ENCODE measurements around the gene OSTM1. TPM values are rescaled to one million over a fixed set of nuclear protein-coding genes. Genes with fewer than 3 reads are reported as not detected.

OSTM1 gene, protein sequence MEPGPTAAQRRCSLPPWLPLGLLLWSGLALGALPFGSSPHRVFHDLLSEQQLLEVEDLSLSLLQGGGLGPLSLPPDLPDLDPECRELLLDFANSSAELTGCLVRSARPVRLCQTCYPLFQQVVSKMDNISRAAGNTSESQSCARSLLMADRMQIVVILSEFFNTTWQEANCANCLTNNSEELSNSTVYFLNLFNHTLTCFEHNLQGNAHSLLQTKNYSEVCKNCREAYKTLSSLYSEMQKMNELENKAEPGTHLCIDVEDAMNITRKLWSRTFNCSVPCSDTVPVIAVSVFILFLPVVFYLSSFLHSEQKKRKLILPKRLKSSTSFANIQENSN
- polyA plus RNA-seq (2013, experiment 1 of 2; ENCODE audit: insufficient read length): 17.9 TPM
- 15.8 TPM for polyA plus RNA-seq (2013, experiment 2 of 2; ENCODE audit: insufficient read length)

DNA sequence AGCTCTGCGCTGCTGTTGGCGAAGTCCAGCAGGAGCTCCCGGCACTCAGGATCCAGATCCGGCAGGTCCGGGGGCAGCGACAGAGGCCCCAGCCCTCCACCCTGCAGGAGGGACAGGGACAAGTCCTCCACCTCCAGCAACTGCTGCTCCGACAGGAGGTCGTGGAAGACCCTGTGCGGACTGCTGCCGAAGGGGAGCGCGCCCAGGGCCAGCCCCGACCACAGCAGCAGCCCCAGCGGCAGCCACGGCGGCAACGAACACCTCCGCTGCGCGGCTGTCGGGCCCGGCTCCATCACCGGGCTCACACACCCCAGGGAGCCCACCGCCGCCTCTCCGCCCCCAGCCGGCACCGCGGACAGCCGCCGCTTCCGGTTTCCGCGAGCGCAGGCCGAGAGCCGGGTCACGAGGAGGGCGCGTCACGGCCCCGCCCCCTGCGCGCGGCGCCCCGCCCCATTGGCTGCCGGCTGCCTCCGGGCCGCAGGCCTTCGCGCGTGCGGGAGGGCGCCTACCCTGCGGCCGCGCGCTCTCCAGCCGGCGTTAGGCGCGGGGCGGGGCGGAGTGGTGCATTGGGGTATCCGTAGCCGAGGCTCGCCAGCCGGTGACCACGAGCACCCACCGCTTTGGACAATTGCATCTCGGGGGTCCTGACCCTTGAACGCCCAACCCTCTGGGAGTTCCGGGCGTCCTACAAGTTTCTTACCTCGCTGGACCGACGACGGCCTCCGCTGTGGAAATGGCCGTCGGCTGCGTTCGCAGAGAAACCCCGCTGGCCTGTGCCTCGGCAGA, at the start of gene OSTM1:
OSTM1 (minus strand) TSS at position 383 of the 786 bp plus-strand sequence; CDS start at position 293, 90 bp downstream.
- peak; percentile 88 for DNase-seq

DNA sequence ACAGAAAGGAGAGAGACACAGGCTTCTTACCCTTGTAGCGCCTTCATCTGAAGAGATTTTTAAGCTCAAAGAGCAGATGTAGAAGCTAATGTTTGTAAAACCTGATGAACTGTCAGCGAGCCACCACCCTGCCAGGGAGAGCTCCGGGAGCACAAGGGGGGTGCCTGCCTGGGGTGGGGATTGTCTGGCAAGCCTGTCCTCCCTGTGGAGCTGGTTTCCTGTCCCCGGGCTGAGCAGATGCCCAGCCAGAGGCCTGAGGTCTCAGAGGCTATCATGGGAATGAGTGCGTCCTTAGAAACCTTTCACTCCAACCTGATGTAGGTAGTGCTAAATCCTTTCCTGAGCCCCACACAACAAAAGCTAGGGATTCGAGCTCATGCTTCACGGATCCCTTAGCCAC, 49.4 kb upstream of the OSTM1 start:
- no peak for DNase-seq

DNA sequence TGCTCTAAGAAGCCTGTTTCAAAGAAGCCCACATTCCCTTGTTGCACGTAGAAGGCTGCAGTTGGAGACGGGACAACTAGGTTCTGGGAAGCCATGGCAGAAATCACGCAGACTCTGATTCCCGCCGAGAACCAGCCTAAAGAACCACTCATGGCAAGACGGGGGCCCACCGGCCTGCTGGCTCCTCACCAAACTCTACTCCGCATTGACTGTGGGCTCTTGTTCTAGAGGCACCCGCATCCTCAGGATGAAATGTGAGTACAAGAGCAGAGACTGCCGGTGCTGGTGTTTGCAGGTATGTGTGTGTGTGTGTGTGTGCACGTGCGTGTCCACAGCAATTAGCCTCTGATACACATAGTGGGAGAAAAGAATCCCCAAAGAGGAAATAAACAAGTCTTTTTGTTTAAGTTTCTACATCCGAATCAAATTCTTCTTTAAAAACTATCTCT, 49.0 kb upstream of the OSTM1 start:
- DNase-seq: no peak

DNA sequence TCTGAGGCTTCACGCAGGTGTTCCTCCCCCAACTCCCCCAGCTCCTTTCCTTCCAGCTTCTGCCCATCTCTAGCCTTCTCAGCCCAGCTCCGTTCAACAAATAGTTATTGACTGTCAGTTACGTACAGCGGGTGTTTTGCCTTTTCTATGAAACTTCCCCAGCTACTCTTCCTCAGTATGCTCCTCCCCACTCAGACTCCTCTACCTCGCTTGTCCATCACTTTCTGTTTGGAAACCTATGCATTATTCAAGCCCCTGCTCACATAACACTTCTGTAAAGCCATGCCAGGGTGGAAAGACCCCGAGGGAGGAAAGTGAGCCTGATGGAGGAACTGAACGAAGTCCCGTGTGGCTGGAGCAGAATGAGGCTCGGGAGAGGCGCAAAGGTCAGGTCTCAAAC, 47.1 kb upstream of the OSTM1 start:
- no peak for DNase-seq

DNA sequence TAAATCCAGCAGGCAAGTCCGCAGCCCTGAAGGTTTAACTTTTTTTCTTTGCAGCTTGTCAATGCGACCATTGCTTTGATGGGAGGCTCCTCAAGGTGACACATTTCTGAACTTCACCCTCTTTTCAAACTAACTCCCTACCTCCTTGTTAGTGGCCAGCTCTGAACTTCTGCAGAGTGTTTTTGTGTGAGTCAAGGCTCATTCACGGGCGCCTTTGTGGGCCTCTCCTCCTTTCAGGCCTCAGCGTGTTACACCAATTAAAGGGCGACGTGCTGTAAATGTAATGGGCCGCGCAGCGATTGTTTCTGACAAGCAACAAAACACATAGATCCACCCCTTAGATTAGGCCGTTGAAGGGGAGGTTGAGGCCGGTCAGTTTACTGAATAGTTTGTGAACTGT, 45.8 kb upstream of the OSTM1 start:
- no peak for DNase-seq

DNA sequence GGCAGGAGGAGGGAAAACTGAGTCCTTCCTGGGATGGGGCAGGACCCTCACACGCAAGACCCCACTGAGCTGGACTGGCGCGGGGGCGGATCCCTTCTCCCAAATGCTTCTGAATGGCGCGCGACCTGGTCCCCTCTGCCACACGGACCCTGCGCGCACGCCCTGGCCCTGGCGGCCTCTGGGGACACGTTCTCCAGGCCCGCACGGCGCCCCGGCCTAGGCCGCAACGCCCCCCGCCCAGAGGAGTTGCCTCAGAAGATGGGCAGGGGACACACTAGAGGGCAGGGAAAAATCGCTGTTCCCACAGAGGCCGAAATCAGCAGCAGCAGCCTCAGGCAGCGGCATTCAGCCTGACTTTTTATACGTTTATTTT, 45.2 kb upstream of the OSTM1 start:
- no peak for DNase-seq

DNA sequence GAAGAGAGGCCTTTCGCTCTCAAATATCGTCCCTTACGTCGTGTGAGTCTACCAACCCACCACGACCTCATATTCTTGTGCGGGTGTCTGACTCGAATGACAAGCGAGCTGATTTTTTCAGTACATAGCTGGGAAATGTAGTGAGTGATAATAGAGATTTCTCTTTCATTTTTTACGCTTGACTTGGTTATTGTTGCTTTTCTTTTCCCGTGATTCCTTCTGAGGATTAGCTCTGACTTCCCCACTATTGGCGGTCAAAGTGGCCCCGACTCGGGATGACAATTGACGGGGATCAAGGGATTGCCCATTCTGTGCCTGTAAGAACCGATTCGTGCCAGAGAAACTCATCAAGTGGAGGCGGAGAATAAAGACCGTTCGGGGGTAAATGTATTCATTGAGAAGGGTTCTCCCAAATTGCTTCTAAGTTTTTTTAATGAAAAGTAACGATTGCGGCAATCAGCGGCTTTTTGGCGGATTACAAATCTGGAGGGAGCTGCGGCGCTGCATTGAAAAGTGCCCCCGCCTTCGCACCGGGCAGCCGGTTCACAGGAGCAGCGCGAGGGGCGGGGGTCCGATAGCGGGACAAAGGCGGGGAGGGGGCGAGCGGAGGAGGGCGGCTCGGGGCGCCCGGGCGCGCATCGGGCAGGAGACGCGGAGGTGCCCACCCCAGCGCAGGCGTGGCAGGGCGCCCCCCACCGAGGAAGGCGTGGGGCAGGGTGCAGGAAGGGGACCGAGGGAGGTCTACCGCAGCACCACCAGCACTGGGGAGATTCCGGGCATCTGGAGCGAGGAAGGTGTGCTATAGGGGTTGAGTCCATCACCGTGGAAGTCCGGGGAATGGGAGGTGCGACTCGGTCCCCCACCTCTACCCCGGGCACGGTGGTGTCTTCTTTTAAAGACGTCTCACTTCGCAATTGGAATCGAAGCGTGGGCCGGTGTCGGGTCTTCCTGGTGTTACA, 44.5 kb upstream of the OSTM1 start:
- no peak for DNase-seq

DNA sequence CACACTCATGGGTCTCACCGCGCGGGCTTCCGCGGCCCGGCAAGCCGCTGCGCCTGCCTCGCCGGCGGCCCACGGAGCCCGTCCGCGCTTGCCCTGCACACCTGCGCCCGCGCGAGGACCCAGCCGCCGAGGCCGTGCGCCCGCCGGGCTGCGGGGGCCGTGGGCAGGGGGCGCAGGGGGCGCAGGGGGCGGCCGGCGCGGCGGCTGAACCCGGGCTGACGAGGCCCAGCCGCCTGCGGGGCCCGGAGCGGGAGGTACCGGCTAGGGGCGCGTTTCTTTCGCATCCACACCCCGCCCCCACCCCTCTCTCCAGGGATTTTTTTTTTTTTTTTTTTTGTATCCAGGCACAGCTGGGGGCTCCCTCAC, 43.8 kb upstream of the OSTM1 start:
- no peak for DNase-seq

DNA sequence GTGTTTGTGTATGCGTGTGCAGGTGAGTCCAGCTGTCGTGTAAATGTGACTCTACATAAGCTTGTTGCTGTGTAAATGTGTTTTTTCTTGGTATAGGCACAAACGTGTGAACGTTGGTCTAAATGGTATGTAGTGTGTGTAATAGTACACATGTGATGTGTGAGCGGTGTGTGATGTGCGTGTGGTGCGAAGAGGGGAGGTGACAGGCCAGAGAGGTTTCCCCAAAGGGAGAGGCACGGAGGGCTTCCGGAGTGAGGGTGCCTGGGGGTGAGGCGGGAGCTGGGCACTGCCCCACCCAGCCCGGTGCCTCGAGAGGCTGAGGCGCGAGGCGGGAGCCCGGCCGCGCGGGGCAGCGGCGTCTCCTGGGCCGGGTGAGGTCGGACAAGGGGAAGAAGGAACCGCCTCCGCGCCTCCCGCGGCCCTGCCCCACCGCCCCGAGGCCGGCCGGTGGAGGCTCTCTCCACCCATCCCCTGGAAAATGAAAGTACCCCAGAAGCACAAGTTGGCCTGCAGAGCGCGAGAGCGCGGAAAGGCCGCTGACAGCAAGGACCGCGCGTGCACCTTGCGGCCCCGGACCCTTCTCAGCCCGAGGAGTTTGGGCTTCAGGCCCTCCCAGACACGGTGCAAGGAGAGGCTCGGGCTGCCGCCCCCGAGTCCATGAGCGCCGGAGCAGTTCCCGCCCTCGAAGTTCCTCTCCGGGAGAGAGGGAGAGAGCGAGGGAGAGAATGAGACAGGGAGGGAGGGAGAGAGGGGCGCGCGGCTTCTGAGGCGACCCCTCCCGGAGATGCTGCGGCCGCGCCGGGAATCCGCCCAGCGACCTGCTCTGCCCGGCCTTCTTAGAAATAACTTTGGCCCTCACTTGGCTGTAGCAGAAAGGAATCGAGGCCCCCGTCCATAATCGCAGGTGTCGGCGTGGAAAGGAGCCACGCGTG, 43.2 kb upstream of the OSTM1 start:
- no peak for DNase-seq

DNA sequence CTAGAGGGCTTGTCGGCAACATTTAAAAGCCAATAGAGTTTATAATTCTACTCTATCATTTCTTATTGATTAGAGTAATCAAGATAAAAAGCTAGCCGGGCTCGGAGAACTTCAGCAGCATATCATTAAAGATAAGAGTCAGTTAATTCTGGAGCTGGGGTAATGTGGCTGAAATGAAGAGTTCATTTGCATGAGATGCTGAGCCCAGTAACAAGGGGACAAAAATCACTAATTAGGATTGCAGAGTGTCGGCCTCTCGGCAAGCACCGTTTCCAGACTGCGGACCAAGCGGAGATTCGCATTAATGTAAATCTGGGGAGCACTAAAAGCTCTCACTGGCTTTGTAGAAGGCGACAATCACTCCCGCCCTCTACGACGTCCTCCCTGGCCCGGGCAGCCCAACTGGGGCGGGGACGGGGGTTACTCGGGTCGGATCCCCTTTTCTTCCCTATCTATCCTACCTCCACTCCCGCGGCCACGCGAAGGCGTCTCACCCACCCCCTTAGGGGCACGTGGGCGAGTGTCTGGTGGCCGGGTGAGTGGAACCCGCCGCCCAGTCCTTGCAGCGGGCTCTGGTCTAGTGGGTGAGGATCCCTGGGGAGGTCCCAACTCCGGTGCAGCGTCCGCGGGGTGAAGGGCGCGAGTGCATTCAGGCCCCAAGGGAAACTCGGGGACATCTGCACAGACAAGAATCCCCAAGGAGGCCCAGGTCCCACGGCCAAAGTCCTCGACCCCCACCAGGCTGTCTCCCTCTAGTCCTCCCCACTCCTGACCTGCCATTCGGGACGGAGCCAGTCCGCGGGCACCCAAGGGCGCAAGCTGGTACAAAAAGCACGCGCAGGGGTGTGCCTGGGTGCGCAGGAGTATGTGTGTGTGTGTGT, 42.2 kb upstream of the OSTM1 start:
- DNase-seq: no peak

DNA sequence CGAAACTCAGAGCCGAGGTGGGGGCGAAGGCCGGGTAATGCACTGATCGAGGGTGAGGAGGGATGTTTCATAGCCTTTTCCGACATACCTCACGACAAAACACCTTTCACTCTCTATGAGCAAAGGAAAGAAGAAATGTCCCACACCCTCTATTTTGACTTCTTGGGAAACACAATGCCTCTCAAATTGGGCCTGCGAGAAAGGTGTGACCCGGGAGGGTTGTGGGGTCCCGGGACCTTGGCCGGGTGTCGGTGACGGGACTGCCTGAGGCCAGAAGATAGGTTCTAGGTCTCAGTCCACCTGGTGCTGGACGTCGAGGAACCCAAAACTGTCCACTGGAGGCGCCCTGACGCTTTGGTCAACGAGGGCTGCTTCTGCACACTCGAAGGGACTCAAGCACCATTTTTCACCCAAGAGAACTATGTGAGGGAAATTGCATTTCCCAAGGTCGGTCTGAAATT, 41.1 kb upstream of the OSTM1 start:
- DNase-seq: no peak

DNA sequence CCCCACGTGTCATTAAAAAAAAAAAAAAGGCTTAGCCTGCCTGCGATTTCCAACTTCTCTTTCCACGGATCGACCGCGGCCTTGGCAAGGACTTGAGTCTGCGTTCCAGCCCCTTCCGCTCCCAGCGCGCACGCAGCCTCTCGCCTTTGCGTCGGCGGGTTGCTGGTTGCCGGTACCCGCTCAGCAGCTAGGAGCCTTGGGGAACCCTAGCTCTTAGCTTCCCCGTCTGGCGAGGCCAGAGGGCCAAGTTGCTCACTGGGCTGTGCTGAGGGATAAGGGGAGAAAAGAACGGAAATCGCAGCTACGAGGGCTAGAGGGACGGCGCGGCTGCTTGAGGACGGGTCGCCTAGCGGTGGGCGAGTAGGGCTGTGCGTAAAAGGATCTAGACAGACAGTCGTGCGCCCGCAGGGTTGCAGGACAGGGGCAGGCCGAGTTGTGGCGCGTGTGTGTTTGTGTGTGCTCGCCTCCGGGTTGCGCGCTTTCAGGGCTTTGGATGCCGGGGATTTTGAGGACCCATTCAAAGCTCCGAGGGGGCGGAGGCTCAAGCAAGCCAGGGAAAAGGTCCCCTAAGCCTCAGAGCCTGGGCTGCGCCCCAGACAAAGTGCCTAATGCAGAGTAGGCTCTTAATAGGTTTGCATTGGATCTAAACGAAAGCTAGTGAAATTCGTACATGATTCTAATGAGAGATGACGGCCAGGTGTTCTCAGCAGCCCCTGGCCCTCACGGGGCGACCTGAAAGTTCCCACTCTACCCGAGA, 40.5 kb upstream of the OSTM1 start:
- peak; percentile 70 for DNase-seq

DNA sequence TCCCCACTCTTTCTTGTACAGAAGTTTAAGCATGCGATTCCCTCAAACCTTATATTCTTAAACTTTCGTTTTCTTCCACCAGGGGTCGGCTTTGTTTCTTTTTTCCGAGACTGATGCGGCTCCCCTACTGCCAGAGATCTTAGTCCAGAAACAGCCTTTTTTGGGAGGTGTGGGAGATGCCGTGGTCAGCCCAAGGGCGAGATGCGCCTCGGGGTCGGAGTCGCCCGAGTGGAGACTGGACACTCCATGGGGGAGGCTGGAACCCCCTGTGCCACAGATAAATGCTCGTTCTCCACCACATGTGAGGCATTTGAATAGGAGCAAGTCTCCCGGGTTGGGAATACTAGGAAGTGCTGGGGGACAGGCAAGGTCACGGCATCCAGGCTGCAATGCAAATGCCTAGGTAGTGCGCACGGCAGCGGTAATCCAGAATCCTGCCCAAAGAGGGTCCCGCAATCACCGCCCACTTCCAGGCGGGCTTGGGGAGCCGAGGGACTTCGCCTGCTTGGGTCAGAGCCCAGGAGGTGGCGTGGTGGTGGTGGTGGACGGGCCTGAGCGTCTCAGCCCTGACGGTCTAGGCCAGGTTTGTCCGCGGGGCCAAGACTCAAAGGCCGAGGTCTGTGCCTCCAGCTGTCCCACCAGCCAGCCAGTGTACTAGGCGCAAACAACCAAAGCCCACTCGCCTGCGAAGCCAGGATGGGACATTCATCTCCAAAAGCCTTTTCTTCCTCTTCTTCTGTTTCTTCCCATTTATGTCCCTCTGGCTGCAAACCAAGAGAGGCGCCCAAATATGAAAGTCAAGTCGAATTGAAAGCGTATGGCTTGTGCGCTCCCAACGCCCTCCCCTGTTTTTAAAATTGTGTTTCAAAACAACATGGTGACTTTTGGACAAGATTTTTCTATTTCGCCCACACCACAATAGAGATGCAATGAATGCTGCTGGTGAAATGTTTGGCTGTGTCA, 39.3 kb upstream of the OSTM1 start:
- peak; percentile 48 for DNase-seq

DNA sequence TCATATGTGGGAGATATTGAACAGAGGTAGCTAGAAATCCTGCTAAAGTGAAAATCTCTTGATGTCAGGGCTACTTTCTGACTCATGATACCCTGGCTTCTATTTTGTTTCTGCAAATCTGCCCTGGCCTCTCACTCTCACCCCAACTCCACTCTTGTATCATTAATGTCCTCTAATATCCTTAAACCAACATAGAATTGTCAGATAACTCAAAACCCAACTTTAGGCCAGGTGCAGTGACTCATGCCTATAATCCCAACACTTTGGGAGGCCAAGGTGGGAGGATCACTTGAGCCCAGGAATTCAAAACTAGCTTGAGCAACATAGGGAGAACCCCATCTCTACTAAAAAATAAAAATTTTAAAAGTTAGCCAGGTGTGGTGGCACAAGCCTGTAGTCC, 33.8 kb upstream of the OSTM1 start:
- DNase-seq: no peak

DNA sequence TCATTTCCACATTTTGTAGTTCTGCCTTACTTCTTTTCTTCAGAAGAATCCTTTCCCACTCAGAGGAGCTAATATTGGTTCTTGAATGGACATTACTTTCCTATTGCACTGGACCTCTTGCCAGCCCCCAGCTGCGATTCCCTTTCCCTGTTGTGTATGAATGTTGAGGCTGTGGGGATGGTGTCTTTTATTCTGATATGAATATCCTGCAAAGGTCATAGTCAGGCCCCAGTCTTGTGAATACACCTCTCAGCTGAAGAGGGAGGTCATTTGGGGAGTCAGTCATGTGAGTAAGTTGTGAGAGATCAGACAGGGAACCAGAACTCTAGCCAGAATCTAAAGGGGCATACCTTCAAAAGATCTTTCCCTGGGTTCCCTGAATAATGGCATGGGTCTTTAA, 32.6 kb upstream of the OSTM1 start:
- DNase-seq: no peak

DNA sequence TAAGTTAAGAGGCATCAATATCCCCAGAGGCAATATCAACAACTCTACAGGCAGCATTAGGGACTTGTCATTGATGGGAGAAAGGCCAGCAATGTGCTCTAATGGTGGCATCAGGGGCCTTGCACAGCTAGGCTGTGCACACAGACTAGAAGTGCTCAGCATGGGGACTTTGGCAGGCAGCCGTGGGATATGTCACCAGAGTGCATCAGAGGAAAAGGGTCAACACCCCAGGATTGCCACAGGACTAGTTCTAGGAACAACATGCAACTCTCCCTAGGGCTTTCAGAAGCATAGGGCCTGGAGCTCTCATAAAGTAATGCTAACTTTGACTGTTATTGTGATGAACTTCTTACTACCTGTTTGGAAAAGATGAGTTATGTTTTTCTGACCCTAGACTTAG, 32.2 kb upstream of the OSTM1 start:
- DNase-seq: no peak

DNA sequence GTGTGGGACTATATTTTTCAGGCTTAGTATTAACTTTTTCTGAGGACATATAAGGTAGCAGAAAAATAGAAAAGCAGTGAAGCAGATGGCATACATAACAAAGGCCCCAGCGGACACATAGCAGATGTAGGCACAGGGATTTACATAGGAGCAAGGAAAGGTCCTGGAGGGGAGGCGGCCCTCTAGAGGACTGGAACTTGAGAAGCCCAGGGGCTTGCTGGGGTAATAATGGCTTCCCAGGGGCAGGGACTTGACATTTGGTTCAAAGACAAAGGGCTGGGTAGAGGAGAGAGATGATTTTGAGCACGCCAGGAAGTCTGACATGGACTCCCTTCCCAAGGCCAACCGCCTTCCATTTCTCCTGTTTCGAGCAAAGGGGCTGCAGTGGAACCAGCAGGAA, 31.7 kb upstream of the OSTM1 start:
- DNase-seq: no peak

DNA sequence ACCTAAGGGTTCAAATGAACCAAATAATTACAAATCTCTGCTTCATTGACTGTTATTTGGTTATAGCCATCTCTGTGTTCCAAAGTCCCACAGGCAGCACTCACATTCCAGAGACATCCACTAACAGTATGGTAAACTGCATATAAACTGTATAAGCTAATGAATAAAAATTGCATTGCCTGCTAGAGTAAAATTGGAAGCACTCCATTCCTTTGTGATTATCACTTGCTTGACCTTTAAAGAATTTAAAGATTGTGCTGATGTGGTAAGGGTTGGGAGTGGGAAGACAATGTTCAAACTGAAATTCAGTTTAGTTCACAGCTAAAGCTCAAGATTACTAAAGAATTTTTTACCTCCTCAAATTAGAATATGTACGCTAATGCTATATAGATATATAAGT, 31.0 kb upstream of the OSTM1 start:
- DNase-seq: peak; percentile 22
